GM08714 (cell line): ENCODE measurements around the gene COQ5.
A peak's percentile ranks its signal among the peaks of the same experiment; 100 is the strongest.
"Not testable (repeated sequence)": the region's sequence is repeated elsewhere in the genome, so short reads cannot be mapped to it uniquely, and the experiment has no call there.

Source experiments
- H3K4me3 ChIP-seq: fragments of 200-500 bp; sonication (Bioruptor generic); 2 replicates; pipeline ENCODE4 v1.5.1; 2014; ENCODE audit warnings: mild to moderate bottlenecking, low read length, inconsistent platforms
- ZNF274 ChIP-seq: IDR thresholded peaks from 2 replicates; pipeline ENCODE4 v1.6.1; 2012; ENCODE audit warnings: mild to moderate bottlenecking, low read depth, low read length

The COQ5 gene

GRCh38 chr12:120498870-120499515 is 30.0 kb downstream of the COQ5 start:
- no peak overlapping the region for H3K4me3 ChIP-seq
- no peak for TF ChIP-seq ZNF274

DNA sequence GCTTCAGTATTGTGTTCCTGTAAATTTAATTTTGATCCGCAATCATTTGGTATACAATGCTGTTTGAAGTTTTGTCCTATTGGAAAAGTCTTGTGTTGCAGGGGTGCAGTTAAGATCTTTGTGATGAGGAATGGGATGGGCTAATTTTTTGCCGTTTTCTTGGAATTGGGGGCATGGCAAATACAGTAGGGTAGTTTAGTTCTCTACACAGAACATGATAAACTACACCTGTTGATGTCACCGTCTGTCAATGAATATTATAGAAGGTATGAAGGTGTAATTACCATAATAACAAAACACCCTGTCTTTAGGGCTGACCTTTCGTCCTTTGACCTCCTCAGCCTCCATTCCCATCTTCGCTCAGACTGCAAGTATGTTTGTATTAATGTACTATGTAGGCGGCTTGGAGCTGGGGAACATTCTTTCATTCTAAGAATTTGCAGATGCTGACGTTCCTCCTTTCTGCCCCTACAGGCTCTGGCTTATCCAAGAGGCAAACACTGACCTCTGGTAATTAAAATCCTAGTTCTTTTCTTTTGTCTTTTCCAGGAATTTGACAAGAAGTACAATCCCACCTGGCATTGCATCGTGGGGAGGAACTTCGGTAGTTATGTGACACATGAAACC is 31.3 kb downstream of the COQ5 start:
- no peak for TF ChIP-seq ZNF274

GRCh38 chr12:120496413-120497340 is 32.3 kb downstream of the COQ5 start:
- no peak for TF ChIP-seq ZNF274
- peak overlapping the region; percentile 94 for H3K4me3 ChIP-seq

More for the DNA sequence above, 31.3 kb downstream of the COQ5 start:
- peak overlapping the region; percentile 94 for H3K4me3 ChIP-seq

DNA sequence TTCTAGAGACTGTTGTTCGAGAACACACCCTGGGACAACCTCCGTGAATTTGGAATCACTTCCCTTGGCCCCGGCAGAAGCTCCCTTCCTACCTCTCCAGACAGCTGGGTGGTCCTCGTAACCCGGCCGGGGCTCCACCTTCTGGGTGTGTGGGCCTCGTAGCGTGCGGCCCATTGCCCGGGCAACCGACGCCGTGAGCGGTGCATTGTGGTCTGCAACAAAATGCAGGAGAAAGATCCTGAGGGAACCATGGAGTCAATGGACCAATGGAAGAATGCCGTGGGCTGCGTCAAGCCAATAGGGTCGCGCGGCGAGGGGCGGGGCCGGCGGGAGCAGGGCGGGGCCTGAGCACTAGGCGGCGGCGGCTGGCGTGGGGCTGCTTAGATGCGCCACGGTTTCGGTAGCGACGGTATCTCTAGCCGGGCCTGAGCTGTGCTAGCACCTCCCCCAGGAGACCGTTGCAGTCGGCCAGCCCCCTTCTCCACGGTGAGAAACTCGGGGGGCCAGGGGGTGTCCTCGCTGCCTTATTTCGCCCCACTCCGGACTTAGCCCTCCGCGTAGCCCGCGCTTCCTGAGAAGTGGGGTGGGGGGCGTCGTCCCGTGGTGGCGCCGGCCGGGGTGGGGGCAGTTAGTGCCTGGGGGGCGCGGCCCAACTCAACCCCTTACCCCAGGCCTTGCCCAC is 33.1 kb downstream of the COQ5 start, which contains the start of gene DYNLL1:
Gene DYNLL1 (plus strand): TSS at position 383 of the 682 bp plus-strand sequence. CDS start 309 bp downstream, outside the sequence.
- H3K4me3 ChIP-seq, result peak within 1 kb of the TSS; percentile 94
- TF ChIP-seq ZNF274, result no peak

DNA sequence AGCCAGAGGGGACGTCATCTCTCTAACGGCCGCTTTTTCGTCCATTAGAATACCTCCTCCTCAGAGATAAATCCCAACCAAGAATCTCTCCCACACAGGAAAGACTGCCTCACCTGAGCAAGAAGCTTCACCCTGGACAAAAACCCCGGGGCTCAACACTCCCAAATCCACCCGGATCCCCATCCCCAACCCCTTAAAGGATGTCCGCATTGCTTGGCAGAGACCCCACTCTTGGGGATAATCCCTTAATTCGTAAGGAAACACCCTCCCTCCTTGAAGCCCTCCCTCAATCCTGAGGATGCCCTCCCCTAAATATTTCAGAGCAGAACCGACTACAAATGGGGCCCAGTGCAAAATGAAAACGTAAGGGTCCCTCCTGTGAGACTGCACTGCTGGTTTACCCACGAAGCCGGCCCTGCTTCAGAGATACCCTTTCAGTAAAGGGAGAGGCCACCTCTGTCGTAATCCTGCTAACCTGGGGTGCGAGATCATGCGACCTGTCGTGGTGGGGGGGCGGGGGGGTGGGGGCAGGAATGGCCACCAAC is 33.7 kb downstream of the COQ5 start:
- peak overlapping the region; percentile 68 for H3K4me3 ChIP-seq
- no peak for TF ChIP-seq ZNF274

DNA sequence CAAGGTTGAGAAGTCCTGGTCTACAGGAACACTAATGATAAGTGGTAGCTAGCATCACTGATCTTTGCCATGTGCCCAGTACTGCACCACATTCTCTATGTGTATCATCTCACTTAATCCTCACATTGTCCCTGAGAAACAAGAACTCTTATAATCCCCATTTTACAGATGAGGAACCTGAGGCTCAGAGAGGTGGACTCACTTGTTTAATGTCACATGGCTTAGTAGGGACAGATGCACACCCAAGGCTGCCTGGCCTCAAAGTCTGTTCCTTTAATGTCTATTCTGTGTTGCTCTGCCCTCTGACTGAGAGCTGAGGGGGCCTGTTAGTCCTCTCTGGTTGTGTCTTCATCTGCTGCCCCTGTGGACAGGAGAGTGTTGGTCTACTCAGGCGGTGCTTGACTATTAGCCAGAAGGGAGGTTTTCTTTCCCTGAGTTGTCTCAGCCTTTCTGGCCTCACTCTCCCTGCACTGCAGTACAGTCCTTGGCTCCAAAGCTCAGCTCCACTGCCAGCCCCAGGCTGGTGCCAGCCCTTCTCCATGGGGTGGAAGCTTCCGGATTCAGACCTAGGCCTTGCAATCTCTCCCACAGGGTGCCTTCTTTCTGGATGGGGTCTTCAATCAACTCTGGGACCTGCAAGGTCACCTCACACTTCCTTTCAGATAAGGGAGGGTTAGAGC is 38.0 kb downstream of the COQ5 start:
- H3K4me3 ChIP-seq, result no peak overlapping the region
- no peak for TF ChIP-seq ZNF274

DNA sequence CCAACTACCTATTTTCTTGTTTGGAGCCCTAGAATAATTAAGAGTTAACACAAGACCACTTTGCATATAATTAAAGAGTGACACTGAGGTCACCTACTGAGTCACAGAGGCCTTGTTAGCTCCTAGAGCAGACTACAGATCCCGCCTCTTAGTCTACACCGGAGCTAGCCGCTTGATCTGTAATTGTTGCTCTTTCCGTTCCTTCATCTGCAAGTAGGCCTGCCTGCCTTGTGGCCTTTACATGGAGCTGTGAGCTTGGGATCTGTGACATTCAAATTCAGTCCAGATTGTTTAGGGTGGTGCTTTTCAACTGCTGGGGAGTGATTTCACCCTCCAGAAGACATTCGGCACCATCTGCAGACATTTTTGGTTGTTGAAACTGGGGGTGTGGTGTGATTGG is 38.6 kb downstream of the COQ5 start:
- no peak for TF ChIP-seq ZNF274
- no peak overlapping the region for H3K4me3 ChIP-seq

DNA sequence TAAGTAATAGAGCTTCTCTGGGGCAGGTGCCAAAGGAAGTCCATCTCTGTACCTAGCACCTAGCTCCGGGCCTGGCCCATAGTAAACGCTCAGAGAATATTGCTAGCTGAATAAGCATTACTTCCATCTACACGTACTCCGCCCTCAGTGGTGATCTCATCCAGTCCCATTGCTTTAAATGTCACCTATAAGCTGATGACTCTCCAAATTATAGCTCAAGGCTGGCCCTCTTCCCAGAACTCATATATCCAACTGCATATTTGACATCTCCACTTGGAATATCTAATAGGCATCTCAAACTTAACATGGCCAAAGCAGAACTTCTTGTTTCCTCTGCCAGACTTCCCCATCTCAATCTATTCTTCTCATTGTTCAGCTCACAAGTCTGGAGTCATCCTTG is 39.9 kb downstream of the COQ5 start:
- TF ChIP-seq ZNF274, result no peak
- H3K4me3 ChIP-seq, result no peak overlapping the region

DNA sequence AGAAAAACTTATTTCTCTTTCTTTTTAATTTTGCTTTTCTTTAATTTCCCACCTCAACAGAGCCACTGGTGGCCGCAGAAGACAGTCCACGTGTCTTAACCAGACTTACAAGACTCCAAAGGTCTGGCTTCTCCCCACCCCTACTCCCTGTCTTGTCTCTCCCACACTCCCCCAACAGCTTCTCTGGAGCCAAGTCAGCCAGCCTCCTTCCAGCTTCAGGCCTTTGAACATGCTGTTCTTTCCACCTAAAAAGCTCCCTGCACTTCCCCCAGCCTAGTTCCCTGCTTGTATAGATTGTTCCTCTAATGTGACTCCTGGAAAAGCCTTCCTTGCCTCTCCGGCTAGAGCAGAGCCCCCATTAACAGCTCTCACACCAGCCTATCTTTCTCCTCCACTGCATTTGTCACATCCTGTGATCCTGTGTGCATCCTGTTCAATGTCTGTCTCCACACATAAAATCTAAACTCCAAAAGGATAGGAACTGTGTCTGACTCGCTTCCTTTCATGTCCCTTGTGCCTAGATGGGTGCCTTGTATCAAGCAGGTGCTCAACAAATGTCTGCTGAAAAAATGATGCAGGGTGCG is 40.8 kb downstream of the COQ5 start:
- TF ChIP-seq ZNF274, result no peak
- no peak overlapping the region for H3K4me3 ChIP-seq

DNA sequence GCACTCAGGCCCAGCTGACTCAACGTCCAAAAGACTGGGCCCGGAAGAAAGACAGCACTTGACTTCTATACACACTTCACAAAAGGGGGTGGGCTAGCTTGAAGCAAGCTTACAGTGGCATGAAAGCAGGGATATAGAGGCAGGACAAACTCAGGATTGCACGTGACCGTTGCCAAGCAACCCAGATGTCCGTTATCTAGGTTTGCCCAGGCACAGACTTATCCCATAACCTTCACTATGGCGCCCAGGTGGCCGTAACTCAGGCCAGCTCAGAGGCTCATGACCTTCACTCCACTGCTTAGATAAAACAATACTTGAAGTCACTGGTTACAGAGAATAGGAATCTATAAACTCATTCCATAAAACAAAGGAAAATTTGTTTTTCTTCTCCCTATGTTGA is 41.4 kb downstream of the COQ5 start:
- not testable (repeated sequence) for H3K4me3 ChIP-seq

DNA sequence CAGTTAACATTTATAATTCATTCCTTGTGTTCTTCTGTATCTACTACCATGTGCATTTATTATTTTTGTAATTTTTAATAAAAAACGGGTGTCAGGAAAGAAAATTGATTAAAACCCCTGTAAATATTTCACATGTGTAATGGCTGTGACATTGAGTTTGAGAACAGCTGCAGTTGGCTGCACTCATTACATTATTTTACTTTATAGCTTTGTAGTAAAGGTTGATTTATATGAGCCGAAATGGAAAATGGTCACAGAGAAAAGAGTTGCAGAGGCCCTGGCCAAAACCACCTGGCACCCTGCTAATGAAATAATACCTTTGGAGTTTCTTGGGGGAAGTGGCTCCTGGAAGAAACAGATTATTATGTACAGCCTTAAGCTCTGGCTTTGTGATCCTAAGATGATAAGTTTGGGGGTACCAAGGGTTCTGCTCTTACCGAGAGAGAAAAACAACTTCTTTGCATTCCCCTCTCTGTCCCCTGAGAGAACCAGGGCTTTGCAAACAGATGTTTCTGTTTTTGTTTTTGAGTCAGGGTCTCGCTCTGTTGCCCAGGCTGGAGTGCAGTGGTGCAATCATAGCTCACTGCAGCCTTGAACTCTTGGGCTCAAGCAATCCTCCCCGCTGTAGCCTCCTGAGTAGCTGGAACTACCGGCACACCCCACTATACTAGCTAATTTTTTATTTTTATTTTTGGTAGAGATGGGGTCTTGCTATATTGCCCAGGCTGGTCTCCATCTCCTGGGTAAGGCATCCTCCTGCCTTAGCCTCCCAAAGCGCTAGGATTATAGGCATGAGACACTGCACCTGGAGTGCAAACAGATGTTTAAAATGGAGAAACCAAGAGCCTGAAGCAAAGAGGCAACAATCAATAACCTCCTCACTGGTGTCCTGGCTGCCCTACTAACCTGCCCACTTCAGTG is 42.7 kb downstream of the COQ5 start:
- no peak for TF ChIP-seq ZNF274
- no peak overlapping the region for H3K4me3 ChIP-seq

- no peak for TF ChIP-seq ZNF274
- H3K4me3 ChIP-seq, result no peak overlapping the region
Measured at GRCh38 chr12:120483621-120484020, 45.3 kb downstream of the COQ5 start.
